Midbrain (tissue), 1 donor: Measurements from ENCODE around the gene PLD3.

ENCODE experiments used
- DNase-seq: peaks from one replicate; lab custom pipeline; 2025; lab: John Stamatoyannopoulos, UW

Gene PLD3

GRCh38 chr19:40413291-40413845 lies 64.9 kb downstream of the PLD3 start, which contains the start of gene PRX:
Gene PRX, minus strand, starts transcription at chr19:40413378. Its CDS starts 5,446 bp downstream, at chr19:40407932.
- no peak for DNase-seq

GRCh38 chr19:40414542-40415535 lies 66.3 kb downstream of the PLD3 start:
- DNase-seq: no peak

GRCh38 chr19:40415768-40416167 lies 67.3 kb downstream of the PLD3 start:
- no peak for DNase-seq

GRCh38 chr19:40416918-40417642 lies 68.6 kb downstream of the PLD3 start:
- DNase-seq: no peak

- DNase-seq: no peak
Measured at GRCh38 chr19:40417643-40417981, 69.1 kb downstream of the PLD3 start.

GRCh38 chr19:40418040-40418439 lies 69.5 kb downstream of the PLD3 start:
- DNase-seq: no peak

GRCh38 chr19:40419066-40419612 lies 70.6 kb downstream of the PLD3 start:
- no peak for DNase-seq

- DNase-seq: no peak
Measured at GRCh38 chr19:40419780-40420179, 71.3 kb downstream of the PLD3 start.

GRCh38 chr19:40420451-40420765 lies 71.9 kb downstream of the PLD3 start:
- DNase-seq: no peak

- peak; percentile 87 for DNase-seq
Measured at GRCh38 chr19:40420766-40421765, 72.6 kb downstream of the PLD3 start.

- no peak for DNase-seq
Measured at GRCh38 chr19:40421993-40422747, 73.7 kb downstream of the PLD3 start.

- no peak for DNase-seq
Measured at GRCh38 chr19:40422748-40423566, 74.5 kb downstream of the PLD3 start.

GRCh38 chr19:40423938-40424337 lies 75.4 kb downstream of the PLD3 start:
- DNase-seq: no peak

- DNase-seq: peak; percentile 73
Measured at GRCh38 chr19:40424637-40425449, 76.3 kb downstream of the PLD3 start.

GRCh38 chr19:40425450-40426287 lies 77.2 kb downstream of the PLD3 start, which contains the start of gene SERTAD1:
Gene SERTAD1, minus strand, starts transcription at chr19:40425992. Its CDS starts 2,446 bp downstream, at chr19:40423546.
- DNase-seq: peak; percentile 100
